ENCODE results near the gene BIRC7.

DNA sequence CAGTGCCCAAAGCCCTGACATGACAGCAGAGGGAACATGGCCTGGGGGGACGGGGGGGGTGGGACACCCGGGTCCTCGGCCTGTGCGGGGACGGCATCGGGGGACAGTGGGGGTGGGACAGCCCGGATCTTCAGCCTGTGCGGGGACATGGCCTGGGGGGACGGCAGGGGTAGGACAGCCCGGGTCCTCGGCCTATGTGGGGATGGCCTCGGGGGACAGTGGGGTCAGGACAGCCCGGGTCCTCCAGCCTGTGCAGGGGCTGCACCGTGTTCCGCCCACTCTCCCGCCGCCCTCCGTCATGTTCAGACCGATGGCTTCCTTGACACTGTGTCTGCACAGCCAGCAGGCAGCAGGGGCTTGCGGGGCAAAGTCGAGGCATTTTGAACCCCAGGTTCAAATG is 7.0 kb downstream of the BIRC7 start:
- TF ChIP-seq, protein P1, sequence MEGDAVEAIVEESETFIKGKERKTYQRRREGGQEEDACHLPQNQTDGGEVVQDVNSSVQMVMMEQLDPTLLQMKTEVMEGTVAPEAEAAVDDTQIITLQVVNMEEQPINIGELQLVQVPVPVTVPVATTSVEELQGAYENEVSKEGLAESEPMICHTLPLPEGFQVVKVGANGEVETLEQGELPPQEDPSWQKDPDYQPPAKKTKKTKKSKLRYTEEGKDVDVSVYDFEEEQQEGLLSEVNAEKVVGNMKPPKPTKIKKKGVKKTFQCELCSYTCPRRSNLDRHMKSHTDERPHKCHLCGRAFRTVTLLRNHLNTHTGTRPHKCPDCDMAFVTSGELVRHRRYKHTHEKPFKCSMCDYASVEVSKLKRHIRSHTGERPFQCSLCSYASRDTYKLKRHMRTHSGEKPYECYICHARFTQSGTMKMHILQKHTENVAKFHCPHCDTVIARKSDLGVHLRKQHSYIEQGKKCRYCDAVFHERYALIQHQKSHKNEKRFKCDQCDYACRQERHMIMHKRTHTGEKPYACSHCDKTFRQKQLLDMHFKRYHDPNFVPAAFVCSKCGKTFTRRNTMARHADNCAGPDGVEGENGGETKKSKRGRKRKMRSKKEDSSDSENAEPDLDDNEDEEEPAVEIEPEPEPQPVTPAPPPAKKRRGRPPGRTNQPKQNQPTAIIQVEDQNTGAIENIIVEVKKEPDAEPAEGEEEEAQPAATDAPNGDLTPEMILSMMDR (IDR thresholded peaks at IDR 0.05): no peak
- TF ChIP-seq POLR2AphosphoS5 (IDR thresholded peaks at IDR 0.05): no peak
